H1 (cell line): ENCODE measurements around the gene TTLL5.

Experiments
- BACH1 ChIP-seq: IDR thresholded peaks from 2 replicates; pipeline ENCODE4 v1.6.1; 2012; ENCODE audit warnings: low read length, improper control_type of control experiment
- BCL11A ChIP-seq, 2 experiments: IDR thresholded peaks; one replicate each; pipeline ENCODE4 v1.6.1; 2011; ENCODE audit warnings: low read depth in 2 of 2, low read length in 2 of 2, mild to moderate bottlenecking in 2 of 2
- EP300 ChIP-seq, 2 experiments: IDR thresholded peaks; 1 replicate in 1 of 2; 2 replicates in 1 of 2; pipeline ENCODE4 v1.6.1; 2011 to 2012; ENCODE audit warnings: low read depth in 2 of 2, low read length in 2 of 2, mild to moderate bottlenecking in 2 of 2, borderline replicate concordance in 1 of 2, inconsistent platforms in 1 of 2, moderate library complexity in 1 of 2
- EZH2 ChIP-seq: fragments of 200-600 bp; sonication (generic); IDR thresholded peaks from 2 replicates; pipeline ENCODE4 v1.7.1; 2012; ENCODE audit warnings: low read depth, mild to moderate bottlenecking, moderate library complexity, low read length, inconsistent platforms; ENCODE audit not compliant: severe bottlenecking
- GTF2F1 ChIP-seq: IDR thresholded peaks from 2 replicates; pipeline ENCODE4 v1.6.1; 2012; ENCODE audit warnings: low read depth, low read length, improper control_type of control experiment, borderline replicate concordance
- JUND ChIP-seq: IDR thresholded peaks from 2 replicates; pipeline ENCODE4 v1.6.1; 2011; ENCODE audit warnings: mild to moderate bottlenecking, improper control_type of control experiment, low read length
- MAFK ChIP-seq: IDR thresholded peaks from 2 replicates; pipeline ENCODE4 v1.6.1; 2012; ENCODE audit warnings: low read depth, mild to moderate bottlenecking, improper control_type of control experiment, low read length
- POLR2A ChIP-seq, 2 experiments: IDR thresholded peaks; 1 replicate in 1 of 2; 2 replicates in 1 of 2; pipeline ENCODE4 v1.6.1; 2011; ENCODE audit warnings: low read depth in 2 of 2, low read length in 2 of 2, mild to moderate bottlenecking in 2 of 2; ENCODE audit errors: control extremely low read depth in 1 of 2
- POLR2AphosphoS5 ChIP-seq: IDR thresholded peaks from 2 replicates; pipeline ENCODE4 v1.6.1; 2011; ENCODE audit warnings: low read depth, low read length
- SP1 ChIP-seq: IDR thresholded peaks from 2 replicates; pipeline ENCODE4 v1.6.1; 2011; ENCODE audit warnings: low read depth, low read length
- TAF1 ChIP-seq: IDR thresholded peaks from 2 replicates; pipeline ENCODE4 v1.6.1; 2011; ENCODE audit warnings: mild to moderate bottlenecking, low read depth, low read length
- TEAD4 ChIP-seq: IDR thresholded peaks from 2 replicates; pipeline ENCODE4 v1.6.1; 2012; ENCODE audit warnings: low read depth, low read length, inconsistent platforms, mixed read lengths
- TF ChIP-seq, protein P1 (sequence below), 3 experiments: IDR thresholded peaks; 1 replicate in 2 of 3; 2 replicates in 1 of 3; pipeline versions ENCODE4 v1.5.1 to v1.6.1; 2011; ENCODE audit warnings: low read length in 3 of 3, mild to moderate bottlenecking in 3 of 3, inconsistent platforms in 2 of 3, low read depth in 1 of 3, moderate library complexity in 1 of 3; ENCODE audit not compliant: insufficient read depth in 1 of 3; ENCODE audit errors: control extremely low read depth in 1 of 3

DNA sequence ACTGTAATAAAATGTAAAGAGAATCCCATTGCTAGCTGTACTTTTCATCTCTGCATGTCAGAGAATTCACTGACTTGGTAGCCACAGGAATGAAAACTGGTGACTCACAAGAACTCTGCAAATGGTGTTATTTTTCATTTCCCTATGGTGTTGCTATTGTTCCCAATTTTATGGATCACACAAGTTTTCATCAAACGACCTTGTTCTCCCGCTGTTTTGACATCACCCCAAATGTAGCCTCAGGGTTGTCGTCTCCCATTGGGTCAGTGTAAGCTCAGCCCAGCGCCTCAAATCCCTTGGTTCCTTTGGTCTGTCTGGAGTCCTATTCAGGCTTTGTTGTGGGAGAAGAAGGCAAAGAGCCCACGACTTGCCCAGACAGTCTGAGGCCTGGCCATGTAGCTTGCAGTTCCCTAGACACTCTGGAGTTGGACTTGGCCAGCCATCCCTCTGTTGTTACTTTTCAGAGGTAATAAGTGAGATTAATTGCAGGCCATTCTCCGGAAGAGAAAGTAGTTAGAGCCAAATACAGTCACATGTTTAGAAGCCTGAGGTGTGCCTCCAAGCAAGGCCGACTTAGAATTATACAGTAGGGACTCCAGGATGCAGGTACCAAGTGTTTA lies 161.6 kb downstream of the TTLL5 start:
- TF ChIP-seq, protein P1, sequence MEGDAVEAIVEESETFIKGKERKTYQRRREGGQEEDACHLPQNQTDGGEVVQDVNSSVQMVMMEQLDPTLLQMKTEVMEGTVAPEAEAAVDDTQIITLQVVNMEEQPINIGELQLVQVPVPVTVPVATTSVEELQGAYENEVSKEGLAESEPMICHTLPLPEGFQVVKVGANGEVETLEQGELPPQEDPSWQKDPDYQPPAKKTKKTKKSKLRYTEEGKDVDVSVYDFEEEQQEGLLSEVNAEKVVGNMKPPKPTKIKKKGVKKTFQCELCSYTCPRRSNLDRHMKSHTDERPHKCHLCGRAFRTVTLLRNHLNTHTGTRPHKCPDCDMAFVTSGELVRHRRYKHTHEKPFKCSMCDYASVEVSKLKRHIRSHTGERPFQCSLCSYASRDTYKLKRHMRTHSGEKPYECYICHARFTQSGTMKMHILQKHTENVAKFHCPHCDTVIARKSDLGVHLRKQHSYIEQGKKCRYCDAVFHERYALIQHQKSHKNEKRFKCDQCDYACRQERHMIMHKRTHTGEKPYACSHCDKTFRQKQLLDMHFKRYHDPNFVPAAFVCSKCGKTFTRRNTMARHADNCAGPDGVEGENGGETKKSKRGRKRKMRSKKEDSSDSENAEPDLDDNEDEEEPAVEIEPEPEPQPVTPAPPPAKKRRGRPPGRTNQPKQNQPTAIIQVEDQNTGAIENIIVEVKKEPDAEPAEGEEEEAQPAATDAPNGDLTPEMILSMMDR (IDR thresholded peaks at IDR 0.05; ENCODE audit: control extremely low read depth in 1 of 3, insufficient read depth in 1 of 3, low read depth in 1 of 3, low read length in 3 of 3) = no peak
- no peak for TF ChIP-seq MAFK
- no peak for TF ChIP-seq TEAD4
- TF ChIP-seq POLR2AphosphoS5 = no peak
- TF ChIP-seq GTF2F1 = no peak
- TF ChIP-seq POLR2A (IDR thresholded peaks at IDR 0.05; ENCODE audit: control extremely low read depth in 1 of 2, low read depth in 2 of 2, low read length in 2 of 2) = no peak
- no peak for TF ChIP-seq TAF1
- TF ChIP-seq EP300 (IDR thresholded peaks at IDR 0.05; ENCODE audit: borderline replicate concordance in 1 of 2, low read depth in 2 of 2, low read length in 2 of 2) = no peak
- no peak for TF ChIP-seq EZH2
- TF ChIP-seq BCL11A (IDR thresholded peaks at IDR 0.05; ENCODE audit: low read depth in 2 of 2, low read length in 2 of 2) = no peak
- no peak for TF ChIP-seq JUND
- TF ChIP-seq SP1 = no peak
- TF ChIP-seq BACH1 = no peak
